ENCODE data around the gene RPL41.

- TF ChIP-seq CTCF (tag by site-specific recombination; IDR thresholded peaks at IDR 0.05) (no peak), ZNF423 (tag by site-specific recombination; IDR thresholded peaks at IDR 0.05) (no peak), HOXC10 (CRISPR knock-in tag; IDR thresholded peaks at IDR 0.05) (no peak), ZNF768 (tag by site-specific recombination; IDR thresholded peaks at IDR 0.05) (no peak), PRDM10 (tag by site-specific recombination; IDR thresholded peaks at IDR 0.05) (no peak), ZFHX2 (tag by site-specific recombination; conservative IDR thresholded peaks at IDR 0.05) (no peak), SETDB1 (IDR thresholded peaks at IDR 0.05; ENCODE audit: insufficient read length, low read length) (no peak), ZNF174 (tag by site-specific recombination; IDR thresholded peaks at IDR 0.05) (no peak), REST (tag by site-specific recombination; IDR thresholded peaks at IDR 0.05) (no peak), PRDM4 (tag by site-specific recombination; IDR thresholded peaks at IDR 0.05) (no peak), ZNF76 (tag by site-specific recombination; IDR thresholded peaks at IDR 0.05; ENCODE audit: borderline replicate concordance, low read depth) (no peak)
Observed at GRCh38 chr12:56152756-56153677, 36.6 kb downstream of the RPL41 start.

All from HEK293 (cell line).